HepG2 (cell line): ENCODE measurements around the gene KIF19.

Experiments
- ESRRA ChIP-seq: sonication (generic); formaldehyde crosslinking; IDR thresholded peaks from 2 replicates; pipeline ENCODE4 v1.5.1; 2020; ENCODE audit warnings: mild to moderate bottlenecking, low read depth, missing genetic modification reagents
- NFATC3 ChIP-seq: sonication (generic); formaldehyde crosslinking; IDR thresholded peaks from 2 replicates; pipeline ENCODE4 v1.5.1; 2020; ENCODE audit warnings: mild to moderate bottlenecking, missing genetic modification reagents
- NFYB ChIP-seq: sonication (generic); formaldehyde crosslinking; IDR thresholded peaks from 2 replicates; pipeline ENCODE4 v1.4.0; 2020; ENCODE audit warnings: missing genetic modification reagents
- REST ChIP-seq, 2 experiments: IDR thresholded peaks; 2 replicates each; pipeline ENCODE4 v1.6.1; 2011 to 2012; ENCODE audit warnings: low read length in 2 of 2, borderline replicate concordance in 1 of 2, low read depth in 1 of 2, mild to moderate bottlenecking in 1 of 2, moderate library complexity in 1 of 2

- no peak for TF ChIP-seq REST (IDR thresholded peaks at IDR 0.05; ENCODE audit: borderline replicate concordance in 1 of 2, low read depth in 1 of 2, low read length in 2 of 2)
- no peak for TF ChIP-seq NFATC3 (CRISPR knock-in tag)
- TF ChIP-seq NFYB (CRISPR knock-in tag), result no peak
- no peak for TF ChIP-seq ESRRA (CRISPR knock-in tag)
These were observed 65.7 kb downstream of the KIF19 start for GRCh38 chr17:74391771-74392170.
